T-helper 2 cell treated with Interferon-gamma antibody and Interleukin-4, amounts not matched to agents 5 μg/mL and 100 μg/mL, for 36 hours (primary cell): ENCODE measurements around the gene RASD2.

Experiments used
- DNase-seq: peaks from one replicate; pipeline ENCODE4 v3.0.0; 2021; ENCODE audit warnings: low spot score
- H3K27ac Mint-ChIP-seq: one replicate; pipeline ENCODE4 v1.8.0; 2021; ENCODE audit warnings: mild to moderate bottlenecking, mixed read lengths
- H3K27me3 Mint-ChIP-seq: one replicate; pipeline ENCODE4 v1.8.0; 2021; ENCODE audit warnings: low read depth, mixed read lengths
- H3K36me3 Mint-ChIP-seq: one replicate; pipeline ENCODE4 v1.8.0; 2021; ENCODE audit warnings: low read depth, mixed read lengths
- H3K4me1 Mint-ChIP-seq: one replicate; pipeline ENCODE4 v1.8.0; 2021; ENCODE audit warnings: low read depth, mixed read lengths
- H3K4me3 Mint-ChIP-seq: one replicate; pipeline ENCODE4 v1.8.0; 2022; ENCODE audit warnings: mild to moderate bottlenecking, moderate library complexity, mixed read lengths
- H3K9me3 Mint-ChIP-seq: one replicate; pipeline ENCODE4 v1.8.0; 2021; ENCODE audit warnings: mixed read lengths

The RASD2 gene

GRCh38 chr22:35582861-35583670 is 42.4 kb downstream of the RASD2 start:
- Mint-ChIP-seq H3K27ac (no peak overlapping the region), H3K4me1 (no peaks in the 10 kb centered on the region), H3K36me3 (no peaks in the 10 kb centered on the region), H3K9me3 (no peaks in the 10 kb centered on the region), H3K27me3 (no peaks in the 10 kb centered on the region), H3K4me3 (no peak overlapping the region)
- peak; percentile 31 for DNase-seq

- Mint-ChIP-seq H3K27me3 (no peaks in the 10 kb centered on the region), H3K4me3 (no peak overlapping the region), H3K36me3 (no peaks in the 10 kb centered on the region), H3K9me3 (no peaks in the 10 kb centered on the region), H3K27ac (no peak overlapping the region), H3K4me1 (no peaks in the 10 kb centered on the region)
- DNase-seq: no peak
Observed at GRCh38 chr22:35586771-35587170, 46.1 kb downstream of the RASD2 start.

- Mint-ChIP-seq H3K36me3 (no peaks in the 10 kb centered on the region), H3K27me3 (no peaks in the 10 kb centered on the region), H3K4me1 (no peaks in the 10 kb centered on the region), H3K4me3 (no peak overlapping the region), H3K27ac (no peak overlapping the region), H3K9me3 (no peaks in the 10 kb centered on the region)
- DNase-seq: no peak
Observed at GRCh38 chr22:35587447-35587870, 46.8 kb downstream of the RASD2 start.

- Mint-ChIP-seq H3K9me3 (no peaks in the 10 kb centered on the region), H3K36me3 (no peaks in the 10 kb centered on the region), H3K4me1 (no peaks in the 10 kb centered on the region), H3K4me3 (no peak overlapping the region), H3K27ac (no peak overlapping the region), H3K27me3 (no peaks in the 10 kb centered on the region)
- no peak for DNase-seq
Observed at GRCh38 chr22:35587896-35588295, 47.3 kb downstream of the RASD2 start.

- no peak for DNase-seq
- Mint-ChIP-seq H3K27ac (no peak overlapping the region), H3K27me3 (no peaks in the 10 kb centered on the region), H3K4me1 (no peaks in the 10 kb centered on the region), H3K9me3 (no peaks in the 10 kb centered on the region), H3K36me3 (no peaks in the 10 kb centered on the region), H3K4me3 (no peak overlapping the region)
Observed at GRCh38 chr22:35589071-35589755, 48.6 kb downstream of the RASD2 start.

GRCh38 chr22:35589756-35590093 is 49.1 kb downstream of the RASD2 start:
- Mint-ChIP-seq H3K36me3 (no peaks in the 10 kb centered on the region), H3K4me1 (no peaks in the 10 kb centered on the region), H3K9me3 (no peaks in the 10 kb centered on the region), H3K4me3 (no peak overlapping the region), H3K27ac (no peak overlapping the region), H3K27me3 (no peaks in the 10 kb centered on the region)
- DNase-seq: no peak

- H3K27me3 Mint-ChIP-seq: no peaks in the 10 kb centered on the region
- H3K9me3 Mint-ChIP-seq: no peaks in the 10 kb centered on the region
- no peak for DNase-seq
- H3K27ac Mint-ChIP-seq: no peak overlapping the region
- no peaks in the 10 kb centered on the region for H3K36me3 Mint-ChIP-seq
- no peak overlapping the region for H3K4me3 Mint-ChIP-seq
- no peaks in the 10 kb centered on the region for H3K4me1 Mint-ChIP-seq
Observed at GRCh38 chr22:35590634-35591295, 50.1 kb downstream of the RASD2 start.

GRCh38 chr22:35591714-35592417 is 51.2 kb downstream of the RASD2 start:
- Mint-ChIP-seq H3K9me3 (no peaks in the 10 kb centered on the region), H3K36me3 (no peaks in the 10 kb centered on the region), H3K4me3 (no peak overlapping the region), H3K27ac (no peak overlapping the region), H3K4me1 (no peaks in the 10 kb centered on the region), H3K27me3 (no peaks in the 10 kb centered on the region)
- no peak for DNase-seq

GRCh38 chr22:35592418-35592967 is 51.9 kb downstream of the RASD2 start:
- no peak for DNase-seq
- no peaks in the 10 kb centered on the region for H3K9me3 Mint-ChIP-seq
- H3K4me3 Mint-ChIP-seq: no peak overlapping the region
- no peaks in the 10 kb centered on the region for H3K27me3 Mint-ChIP-seq
- H3K4me1 Mint-ChIP-seq: no peaks in the 10 kb centered on the region
- no peaks in the 10 kb centered on the region for H3K36me3 Mint-ChIP-seq
- H3K27ac Mint-ChIP-seq: no peak overlapping the region

GRCh38 chr22:35593071-35593890 is 52.6 kb downstream of the RASD2 start:
- H3K9me3 Mint-ChIP-seq: no peaks in the 10 kb centered on the region
- no peak for DNase-seq
- H3K4me3 Mint-ChIP-seq: no peak overlapping the region
- H3K27ac Mint-ChIP-seq: no peak overlapping the region
- H3K36me3 Mint-ChIP-seq: no peaks in the 10 kb centered on the region
- H3K27me3 Mint-ChIP-seq: no peaks in the 10 kb centered on the region
- no peaks in the 10 kb centered on the region for H3K4me1 Mint-ChIP-seq

- Mint-ChIP-seq H3K9me3 (no peaks in the 10 kb centered on the region), H3K36me3 (no peaks in the 10 kb centered on the region), H3K4me1 (no peaks in the 10 kb centered on the region), H3K27ac (no peak overlapping the region), H3K4me3 (no peak overlapping the region), H3K27me3 (no peaks in the 10 kb centered on the region)
- DNase-seq: no peak
Observed at GRCh38 chr22:35593891-35594470, 53.4 kb downstream of the RASD2 start.

- no peaks in the 10 kb centered on the region for H3K36me3 Mint-ChIP-seq
- no peaks in the 10 kb centered on the region for H3K4me1 Mint-ChIP-seq
- no peak for DNase-seq
- H3K9me3 Mint-ChIP-seq: no peaks in the 10 kb centered on the region
- no peak overlapping the region for H3K27ac Mint-ChIP-seq
- no peaks in the 10 kb centered on the region for H3K27me3 Mint-ChIP-seq
- H3K4me3 Mint-ChIP-seq: no peak overlapping the region
Observed at GRCh38 chr22:35594686-35595085, 54.1 kb downstream of the RASD2 start.

- Mint-ChIP-seq H3K27me3 (no peaks in the 10 kb centered on the region), H3K9me3 (no peaks in the 10 kb centered on the region), H3K4me1 (no peaks in the 10 kb centered on the region), H3K36me3 (no peaks in the 10 kb centered on the region), H3K4me3 (no peak overlapping the region), H3K27ac (no peak overlapping the region)
- DNase-seq: no peak
Observed at GRCh38 chr22:35596821-35597220, 56.2 kb downstream of the RASD2 start.
